ENCODE results near the gene WASL. TPM values are rescaled to one million over a fixed set of nuclear protein-coding genes. Genes with fewer than 3 reads are reported as not detected.

Gene WASL
- total RNA-seq, 4 donors from 2014 or later, result 32.6 to 40.0 (median 37.3) TPM

- Histone ChIP-seq H3K27me3 (no peaks in the 10 kb centered on the region), H3K9me3 (no peaks in the 10 kb centered on the region), H3K4me1 (peaks cover 3 to 73% (median 17%) of the 10 kb centered on the region in 4 donors), H3K36me3 (no peaks in the 10 kb centered on the region), H3K27ac (no peak overlapping the region), H3K4me3 (no peak overlapping the region)
- WGBS, 2 donors, result 78 to 83% methylated on average over 4 of the region's 4 CpGs
- no peak for DNase-seq (ENCODE audit: low spot score in 2 of 2)
- no peak for TF ChIP-seq EP300 (IDR thresholded peaks at IDR 0.05)
- no peak for TF ChIP-seq POLR2A (IDR thresholded peaks at IDR 0.05)
- TF ChIP-seq CTCF (IDR thresholded peaks at IDR 0.05), result no peak
Measured at GRCh38 chr7:123718773-123719172, 30.0 kb downstream of the WASL start.

- no peak for TF ChIP-seq POLR2A (IDR thresholded peaks at IDR 0.05)
- no peak for TF ChIP-seq EP300 (IDR thresholded peaks at IDR 0.05)
- TF ChIP-seq CTCF (IDR thresholded peaks at IDR 0.05), result no peak
- Histone ChIP-seq H3K4me1 (peaks cover 0 to 73% (median 10%) of the 10 kb centered on the region in 4 donors), H3K27ac (no peak overlapping the region), H3K9me3 (no peaks in the 10 kb centered on the region), H3K27me3 (no peaks in the 10 kb centered on the region), H3K36me3 (no peaks in the 10 kb centered on the region), H3K4me3 (no peak overlapping the region)
- no peak for DNase-seq (ENCODE audit: low spot score in 2 of 2)
- WGBS, 2 donors, result 96 to 98% methylated on average over 3 of the region's 3 CpGs
Measured at GRCh38 chr7:123717689-123718088, 31.1 kb downstream of the WASL start.

GRCh38 chr7:123716877-123717276 lies 31.9 kb downstream of the WASL start:
- Histone ChIP-seq H3K27ac (no peak overlapping the region), H3K27me3 (no peaks in the 10 kb centered on the region), H3K9me3 (no peaks in the 10 kb centered on the region), H3K36me3 (no peaks in the 10 kb centered on the region), H3K4me1 (peaks cover 0 to 75% (median 11%) of the 10 kb centered on the region in 4 donors), H3K4me3 (no peak overlapping the region)
- TF ChIP-seq POLR2A (IDR thresholded peaks at IDR 0.05) (no peak), CTCF (IDR thresholded peaks at IDR 0.05) (no peak), EP300 (IDR thresholded peaks at IDR 0.05) (no peak)
- 90 to 95% methylated on average over 1 of the region's 1 CpG for WGBS, 2 donors
- no peak for DNase-seq (ENCODE audit: low spot score in 2 of 2)

GRCh38 chr7:123715799-123716198 lies 33.0 kb downstream of the WASL start:
- no peak overlapping the region for H3K27ac ChIP-seq
- no peaks in the 10 kb centered on the region for H3K36me3 ChIP-seq
- 0 to 7% methylated on average over 1 of the region's 1 CpG for WGBS, 2 donors
- TF ChIP-seq EP300 (IDR thresholded peaks at IDR 0.05), result no peak
- TF ChIP-seq CTCF (IDR thresholded peaks at IDR 0.05), result no peak
- no peak for TF ChIP-seq POLR2A (IDR thresholded peaks at IDR 0.05)
- no peak for DNase-seq (ENCODE audit: low spot score in 2 of 2)
- peaks cover 0 to 77% (median 9%) of the 10 kb centered on the region in 4 donors for H3K4me1 ChIP-seq
- no peaks in the 10 kb centered on the region for H3K27me3 ChIP-seq
- H3K9me3 ChIP-seq, result no peaks in the 10 kb centered on the region
- H3K4me3 ChIP-seq, result no peak overlapping the region

GRCh38 chr7:123715198-123715597 lies 33.6 kb downstream of the WASL start:
- TF ChIP-seq CTCF (IDR thresholded peaks at IDR 0.05) (no peak), POLR2A (IDR thresholded peaks at IDR 0.05) (no peak), EP300 (IDR thresholded peaks at IDR 0.05) (no peak)
- Histone ChIP-seq H3K27ac (no peak overlapping the region), H3K27me3 (no peaks in the 10 kb centered on the region), H3K36me3 (no peaks in the 10 kb centered on the region), H3K4me3 (no peak overlapping the region), H3K4me1 (peaks cover 0 to 78% (median 9%) of the 10 kb centered on the region in 4 donors), H3K9me3 (no peaks in the 10 kb centered on the region)
- 95 to 99% methylated on average over 2 of the region's 2 CpGs for WGBS, 2 donors
- no peak for DNase-seq (ENCODE audit: low spot score in 2 of 2)

All from tibial nerve (tissue), 4 donors.